Measurements from ENCODE around the gene PTPN4. TPM values are rescaled to one million over a fixed set of nuclear protein-coding genes. Genes with fewer than 3 reads are reported as not detected.
A peak's percentile ranks its signal among the peaks of the same experiment; 100 is the strongest.

Gene PTPN4
- total RNA-seq, 3 donors from 2014 or later: 23.1 to 35.4 (median 30.1) TPM

DNA sequence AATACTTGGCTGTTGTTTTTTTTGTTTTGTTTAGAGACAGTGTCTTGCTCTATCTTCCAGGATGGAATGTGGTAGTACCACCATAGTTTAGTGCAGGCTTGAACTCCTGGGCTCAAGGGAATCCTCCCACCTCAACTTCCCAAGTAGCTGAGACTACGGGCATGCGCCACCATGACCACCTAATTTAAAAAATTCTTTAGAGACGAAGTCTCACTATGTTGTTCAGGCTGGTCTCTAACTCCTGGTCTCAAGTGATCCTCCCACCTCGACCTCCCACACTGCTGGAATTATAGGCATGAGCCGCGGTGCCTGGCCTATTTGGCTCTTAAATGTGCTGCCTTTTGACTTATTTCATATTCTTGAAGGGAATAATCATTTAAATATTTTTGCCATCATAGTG lies 60.1 kb downstream of the PTPN4 start:
- no peak overlapping the region for H3K4me3 ChIP-seq
- H3K4me1 ChIP-seq (ENCODE audit: low read depth): no peaks in the 10 kb centered on the region
- H3K9me3 ChIP-seq: no peaks in the 10 kb centered on the region
- intact Hi-C loops (cut with DNase I, micrococcal nuclease): loop anchor here (10.0 kb wide), 2 partner anchors 65 to 115 kb away; partner anchors contain the start of gene PTPN4 (in 1 of the 2)
- ATAC-seq (no peak), DNase-seq (no peak)
- TF ChIP-seq, protein P1, sequence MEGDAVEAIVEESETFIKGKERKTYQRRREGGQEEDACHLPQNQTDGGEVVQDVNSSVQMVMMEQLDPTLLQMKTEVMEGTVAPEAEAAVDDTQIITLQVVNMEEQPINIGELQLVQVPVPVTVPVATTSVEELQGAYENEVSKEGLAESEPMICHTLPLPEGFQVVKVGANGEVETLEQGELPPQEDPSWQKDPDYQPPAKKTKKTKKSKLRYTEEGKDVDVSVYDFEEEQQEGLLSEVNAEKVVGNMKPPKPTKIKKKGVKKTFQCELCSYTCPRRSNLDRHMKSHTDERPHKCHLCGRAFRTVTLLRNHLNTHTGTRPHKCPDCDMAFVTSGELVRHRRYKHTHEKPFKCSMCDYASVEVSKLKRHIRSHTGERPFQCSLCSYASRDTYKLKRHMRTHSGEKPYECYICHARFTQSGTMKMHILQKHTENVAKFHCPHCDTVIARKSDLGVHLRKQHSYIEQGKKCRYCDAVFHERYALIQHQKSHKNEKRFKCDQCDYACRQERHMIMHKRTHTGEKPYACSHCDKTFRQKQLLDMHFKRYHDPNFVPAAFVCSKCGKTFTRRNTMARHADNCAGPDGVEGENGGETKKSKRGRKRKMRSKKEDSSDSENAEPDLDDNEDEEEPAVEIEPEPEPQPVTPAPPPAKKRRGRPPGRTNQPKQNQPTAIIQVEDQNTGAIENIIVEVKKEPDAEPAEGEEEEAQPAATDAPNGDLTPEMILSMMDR (IDR thresholded peaks at IDR 0.05): no peak
- no peaks in the 10 kb centered on the region for H3K36me3 ChIP-seq (ENCODE audit: low read depth)

- Histone ChIP-seq H3K36me3 (ENCODE audit: low read depth) (no peaks in the 10 kb centered on the region), H3K4me3 (no peak overlapping the region), H3K4me1 (ENCODE audit: low read depth) (no peaks in the 10 kb centered on the region), H3K9me3 (no peaks in the 10 kb centered on the region)
- TF ChIP-seq, protein P1 (IDR thresholded peaks at IDR 0.05): no peak
- intact Hi-C loops (cut with DNase I, micrococcal nuclease): loop anchor here (10.0 kb wide), 2 partner anchors 65 to 115 kb away; partner anchors contain the start of gene PTPN4 (in 1 of the 2)
- DNase-seq (no peak), ATAC-seq (no peak)
Observed at GRCh38 chr2:119820275-119820674, 60.6 kb downstream of the PTPN4 start.

GRCh38 chr2:119821266-119821665 lies 61.5 kb downstream of the PTPN4 start:
- Histone ChIP-seq H3K9me3 (no peaks in the 10 kb centered on the region), H3K4me1 (ENCODE audit: low read depth) (no peaks in the 10 kb centered on the region), H3K36me3 (ENCODE audit: low read depth) (no peaks in the 10 kb centered on the region), H3K4me3 (no peak overlapping the region)
- intact Hi-C loops (cut with DNase I, micrococcal nuclease): loop anchor here (10.0 kb wide), 2 partner anchors 66 to 116 kb away; partner anchors contain the start of gene PTPN4 (in 1 of the 2)
- DNase-seq (no peak), ATAC-seq (no peak)
- TF ChIP-seq, protein P1 (IDR thresholded peaks at IDR 0.05): no peak

DNA sequence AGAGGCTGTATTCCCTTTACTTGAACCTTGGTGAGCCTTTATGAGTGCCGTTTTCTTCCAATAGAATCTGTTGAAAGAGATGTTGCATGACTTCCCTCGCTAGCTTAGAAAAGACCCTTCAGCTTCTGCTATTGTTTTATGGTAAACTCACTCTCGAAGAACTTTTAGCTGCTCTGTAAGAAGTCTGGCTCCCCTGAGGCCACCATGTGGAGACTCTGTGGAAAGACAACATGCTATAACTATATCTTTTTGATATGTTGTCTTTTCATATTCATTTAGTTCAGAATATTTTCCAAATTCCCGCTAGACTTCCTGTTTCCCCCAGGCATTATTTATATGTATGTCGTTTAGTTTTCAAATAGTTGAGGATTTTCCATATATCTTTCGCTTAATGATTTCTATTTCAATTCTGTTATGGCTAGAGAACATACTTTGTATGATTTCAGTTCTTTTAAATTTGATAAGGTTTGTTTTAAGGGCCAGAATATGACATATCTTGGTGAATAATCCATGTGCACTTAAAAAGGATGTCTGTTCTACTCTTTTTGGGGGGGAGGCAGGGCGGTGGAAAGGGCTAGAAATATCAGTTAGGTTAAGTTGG lies 64.1 kb downstream of the PTPN4 start:
- DNase-seq (peak in 1 of 3 donors; percentile 16), ATAC-seq (peak; percentile 58)
- TF ChIP-seq, protein P1 (IDR thresholded peaks at IDR 0.05): peak; percentile 29
- Histone ChIP-seq H3K9me3 (no peaks in the 10 kb centered on the region), H3K4me1 (ENCODE audit: low read depth) (no peaks in the 10 kb centered on the region), H3K4me3 (no peak overlapping the region), H3K36me3 (ENCODE audit: low read depth) (no peaks in the 10 kb centered on the region)
- intact Hi-C loops (cut with DNase I, micrococcal nuclease): loop anchor here (10.0 kb wide), 2 partner anchors 69 to 119 kb away; partner anchors contain the start of gene PTPN4 (in 1 of the 2)

GRCh38 chr2:119826370-119826961 lies 66.7 kb downstream of the PTPN4 start:
- ATAC-seq: peak; percentile 70
- peak in 1 of 3 donors; percentile 46 for DNase-seq
- intact Hi-C loops (cut with DNase I, micrococcal nuclease): loop anchor here (10.0 kb wide), 2 partner anchors 72 to 122 kb away; partner anchors contain the start of gene PTPN4 (in 1 of the 2)

More at GRCh38 chr2:119826370-119826961, 66.7 kb downstream of the PTPN4 start:
- H3K4me1 ChIP-seq (ENCODE audit: low read depth): no peaks in the 10 kb centered on the region
- peaks cover 6% of the 10 kb centered on the region for H3K9me3 ChIP-seq
- TF ChIP-seq, protein P1 (IDR thresholded peaks at IDR 0.05): peak; percentile 29
- no peak overlapping the region for H3K4me3 ChIP-seq
- H3K36me3 ChIP-seq (ENCODE audit: low read depth): no peaks in the 10 kb centered on the region

Data from mucosa of descending colon (tissue), 3 donors.